ENCODE data around the gene GADD45B. TPM values are rescaled to one million over a fixed set of nuclear protein-coding genes. Genes with fewer than 3 reads are reported as not detected.
"Not testable (repeated sequence)": the region's sequence is repeated elsewhere in the genome, so short reads cannot be mapped to it uniquely, and the experiment has no call there.

Gene GADD45B
- polyA plus RNA-seq, 3 donors = 67.4 to 505 (median 76.2) TPM

DNA sequence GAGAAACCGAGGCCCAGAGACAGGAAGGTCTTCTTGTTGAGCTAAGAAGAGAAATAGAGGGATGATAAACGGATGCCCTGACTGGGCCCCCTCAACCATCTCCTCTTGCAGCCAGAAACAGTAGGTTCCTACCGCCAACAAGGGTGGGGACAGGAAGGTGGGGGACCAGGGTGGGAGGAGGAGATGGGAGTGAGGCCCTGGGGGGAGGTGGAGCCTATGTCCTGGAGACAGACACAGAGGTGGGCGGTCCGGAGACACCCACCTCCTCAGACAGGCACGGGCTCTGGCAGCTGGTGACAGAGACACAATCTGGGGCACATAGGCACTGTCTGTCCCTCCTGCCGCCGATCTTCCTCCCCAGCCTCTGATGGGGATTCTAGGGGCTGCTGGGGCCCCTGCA is 16.9 kb downstream of the GADD45B start:
- Histone ChIP-seq H3K4me1 (ENCODE audit: control insufficient read depth in 1 of 2, insufficient read depth in 2 of 2, low read length in 2 of 2) (peaks cover 35 to 58% of the 10 kb centered on the region in 2 donors), H3K4me2 (replicated peaks; ENCODE audit: extremely low read depth, low read length, poor library complexity, severe bottlenecking) (no peak overlapping the region), H3K27me3 (ENCODE audit: control insufficient read depth in 2 of 2, insufficient read depth in 2 of 2, low read length in 2 of 2) (peaks cover 11 to 57% of the 10 kb centered on the region in 2 donors), H3K79me2 (ENCODE audit: insufficient read depth, low read length) (no peaks in the 10 kb centered on the region), H3K9ac (ENCODE audit: insufficient read depth, low read length, poor library complexity, severe bottlenecking) (no peak overlapping the region), H4K20me1 (ENCODE audit: insufficient read depth, low read length) (peaks cover 5% of the 10 kb centered on the region), H3K36me3 (replicated peaks in 1 of 2; ENCODE audit: control insufficient read depth in 1 of 2, insufficient read depth in 2 of 2, low read length in 2 of 2) (no peaks in the 10 kb centered on the region), H3K27ac (ENCODE audit: low read depth in 1 of 2, low read length in 2 of 2) (no peak overlapping the region), H3K4me3 (replicated peaks in 1 of 3; ENCODE audit: low read depth in 2 of 3, low read length in 3 of 3) (no peak overlapping the region), H2AFZ (ENCODE audit: insufficient read depth, low read depth, low read length, poor library complexity, severe bottlenecking) (no peak overlapping the region), H3K9me3 (replicated peaks in 1 of 2; ENCODE audit: control insufficient read depth in 1 of 2, insufficient read depth in 1 of 2, low read length in 2 of 2) (no peaks in the 10 kb centered on the region)
- intact Hi-C loops (cut with micrococcal nuclease) = no loop called here
- 57% methylated on average over 2 of the region's 8 CpGs for WGBS (ENCODE audit: insufficient coverage)
- H3K4me1 Mint-ChIP-seq = peaks cover 33% of the 10 kb centered on the region
- peaks cover 59 to 66% (median 61%) of the 10 kb centered on the region in 3 donors for H3K27me3 Mint-ChIP-seq (ENCODE audit: low read depth in 3 of 3)
- peak overlapping the region in 1 of 2 donors; percentile 67 for H3K4me3 Mint-ChIP-seq
- H3K36me3 Mint-ChIP-seq = peaks cover 3 to 12% of the 10 kb centered on the region in 2 donors
- peaks cover 0 to 7% (median 5%) of the 10 kb centered on the region in 7 donors for H3K9me3 Mint-ChIP-seq
- no peak for DNase-seq
- H3K27ac Mint-ChIP-seq = no peak overlapping the region
- TF ChIP-seq, protein P1, sequence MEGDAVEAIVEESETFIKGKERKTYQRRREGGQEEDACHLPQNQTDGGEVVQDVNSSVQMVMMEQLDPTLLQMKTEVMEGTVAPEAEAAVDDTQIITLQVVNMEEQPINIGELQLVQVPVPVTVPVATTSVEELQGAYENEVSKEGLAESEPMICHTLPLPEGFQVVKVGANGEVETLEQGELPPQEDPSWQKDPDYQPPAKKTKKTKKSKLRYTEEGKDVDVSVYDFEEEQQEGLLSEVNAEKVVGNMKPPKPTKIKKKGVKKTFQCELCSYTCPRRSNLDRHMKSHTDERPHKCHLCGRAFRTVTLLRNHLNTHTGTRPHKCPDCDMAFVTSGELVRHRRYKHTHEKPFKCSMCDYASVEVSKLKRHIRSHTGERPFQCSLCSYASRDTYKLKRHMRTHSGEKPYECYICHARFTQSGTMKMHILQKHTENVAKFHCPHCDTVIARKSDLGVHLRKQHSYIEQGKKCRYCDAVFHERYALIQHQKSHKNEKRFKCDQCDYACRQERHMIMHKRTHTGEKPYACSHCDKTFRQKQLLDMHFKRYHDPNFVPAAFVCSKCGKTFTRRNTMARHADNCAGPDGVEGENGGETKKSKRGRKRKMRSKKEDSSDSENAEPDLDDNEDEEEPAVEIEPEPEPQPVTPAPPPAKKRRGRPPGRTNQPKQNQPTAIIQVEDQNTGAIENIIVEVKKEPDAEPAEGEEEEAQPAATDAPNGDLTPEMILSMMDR (IDR thresholded peaks at IDR 0.05) = no peak

- H3K27me3 ChIP-seq (ENCODE audit: control insufficient read depth in 2 of 2, insufficient read depth in 2 of 2, low read length in 2 of 2) = peaks cover 10 to 51% of the 10 kb centered on the region in 2 donors
- not testable (repeated sequence) for DNase-seq
Observed at GRCh38 chr19:2493448-2493847, 17.5 kb downstream of the GADD45B start.

More at GRCh38 chr19:2493448-2493847, 17.5 kb downstream of the GADD45B start:
- H3K36me3 ChIP-seq (replicated peaks in 1 of 2; ENCODE audit: control insufficient read depth in 1 of 2, insufficient read depth in 2 of 2, low read length in 2 of 2); H3K4me3 ChIP-seq (replicated peaks in 1 of 3; ENCODE audit: low read depth in 2 of 3, low read length in 3 of 3); H2AFZ ChIP-seq (ENCODE audit: insufficient read depth, low read depth, low read length, poor library complexity, severe bottlenecking); H3K9me3 ChIP-seq (replicated peaks in 1 of 2; ENCODE audit: control insufficient read depth in 1 of 2, insufficient read depth in 1 of 2, low read length in 2 of 2); H3K4me2 ChIP-seq (replicated peaks; ENCODE audit: extremely low read depth, low read length, poor library complexity, severe bottlenecking); H3K79me2 ChIP-seq (ENCODE audit: insufficient read depth, low read length); H3K9me3 Mint-ChIP-seq; H3K9ac ChIP-seq (ENCODE audit: insufficient read depth, low read length, poor library complexity, severe bottlenecking); intact Hi-C loops (cut with micrococcal nuclease); H4K20me1 ChIP-seq (ENCODE audit: insufficient read depth, low read length); H3K27ac ChIP-seq (ENCODE audit: low read depth in 1 of 2, low read length in 2 of 2): not testable (repeated sequence)
- H3K4me1 ChIP-seq (ENCODE audit: control insufficient read depth in 1 of 2, insufficient read depth in 2 of 2, low read length in 2 of 2) = peaks cover 29 to 58% of the 10 kb centered on the region in 2 donors
- Mint-ChIP-seq H3K4me1 (peaks cover 33% of the 10 kb centered on the region), H3K4me3 (peak overlapping the region in 1 of 2 donors; percentile 90), H3K36me3 (peaks cover 3 to 12% of the 10 kb centered on the region in 2 donors), H3K27me3 (ENCODE audit: low read depth in 3 of 3) (peaks cover 53 to 61% (median 55%) of the 10 kb centered on the region in 3 donors), H3K27ac (peak overlapping the region in 1 of 7 donors; percentile 35)
- WGBS (ENCODE audit: insufficient coverage) = 100% methylated on average over 5 of the region's 14 CpGs

Data from CD14-positive monocyte (primary cell).